ENCODE measurements around the gene JARID2.

JARID2 gene

GRCh38 chr6:15426395-15426794 lies 180.5 kb downstream of the JARID2 start:
- TF ChIP-seq CTCF (IDR thresholded peaks at IDR 0.05; ENCODE audit: low read depth, low read length): no peak

GRCh38 chr6:15426901-15427300 lies 181.0 kb downstream of the JARID2 start:
- H3K4me3 ChIP-seq (ENCODE audit: low read depth, low read length): no peak overlapping the region
- TF ChIP-seq CTCF (IDR thresholded peaks at IDR 0.05; ENCODE audit: low read depth, low read length): no peak

More at GRCh38 chr6:15426395-15426794, 180.5 kb downstream of the JARID2 start:
- H3K4me3 ChIP-seq (ENCODE audit: low read depth, low read length): no peak overlapping the region

GRCh38 chr6:15427331-15428070 lies 181.6 kb downstream of the JARID2 start:
- no peak overlapping the region for H3K4me3 ChIP-seq (ENCODE audit: low read depth, low read length)
- TF ChIP-seq CTCF (IDR thresholded peaks at IDR 0.05; ENCODE audit: low read depth, low read length): no peak

GRCh38 chr6:15429141-15430110 lies 183.6 kb downstream of the JARID2 start:
- TF ChIP-seq CTCF (IDR thresholded peaks at IDR 0.05; ENCODE audit: low read depth, low read length): no peak

GRCh38 chr6:15430186-15430585 lies 184.3 kb downstream of the JARID2 start:
- no peak overlapping the region for H3K4me3 ChIP-seq (ENCODE audit: low read depth, low read length)
- TF ChIP-seq CTCF (IDR thresholded peaks at IDR 0.05; ENCODE audit: low read depth, low read length): no peak

More at GRCh38 chr6:15429141-15430110, 183.6 kb downstream of the JARID2 start:
- H3K4me3 ChIP-seq (ENCODE audit: low read depth, low read length): no peak overlapping the region

- H3K4me3 ChIP-seq (ENCODE audit: low read depth, low read length): no peak overlapping the region
- no peak for TF ChIP-seq CTCF (IDR thresholded peaks at IDR 0.05; ENCODE audit: low read depth, low read length)
These were observed 185.1 kb downstream of the JARID2 start for GRCh38 chr6:15430931-15431405.
